ENCODE results near the gene TXNRD2. TPM values are rescaled to one million over a fixed set of nuclear protein-coding genes. Genes with fewer than 3 reads are reported as not detected.
A peak's percentile ranks its signal among the peaks of the same experiment; 100 is the strongest.

Gene TXNRD2
- total RNA-seq, 4 donors from 2014 or later, result 34.8 to 40.6 (median 37.8) TPM

- Histone ChIP-seq H3K9me3 (no peaks in the 10 kb centered on the region), H3K36me3 (peaks cover 0 to 85% (median 0%) of the 10 kb centered on the region in 3 donors), H3K4me3 (no peak overlapping the region), H3K4me1 (peaks cover 0 to 37% (median 8%) of the 10 kb centered on the region in 4 donors), H3K27ac (peak overlapping the region in 3 of 4 donors; percentile 46 to 65 (median 46)), H3K27me3 (no peaks in the 10 kb centered on the region)
- no peak for TF ChIP-seq EP300 (IDR thresholded peaks at IDR 0.05)
- TF ChIP-seq CTCF (IDR thresholded peaks at IDR 0.05), result no peak
- no peak for TF ChIP-seq POLR2A (IDR thresholded peaks at IDR 0.05)
- WGBS, 2 donors, result 60 to 65% methylated on average over 12 of the region's 13 CpGs
- no peak for DNase-seq (ENCODE audit: low spot score in 2 of 2)
These were observed 33.5 kb upstream of the TXNRD2 start for GRCh38 chr22:19974935-19975706.

GRCh38 chr22:19974268-19974861, 32.7 kb upstream of the TXNRD2 start:
- no peak overlapping the region for H3K4me3 ChIP-seq
- TF ChIP-seq CTCF (IDR thresholded peaks at IDR 0.05), result no peak
- TF ChIP-seq POLR2A (IDR thresholded peaks at IDR 0.05), result no peak
- TF ChIP-seq EP300 (IDR thresholded peaks at IDR 0.05), result no peak
- peak overlapping the region in 3 of 4 donors; percentile 46 to 65 (median 46) for H3K27ac ChIP-seq
- H3K9me3 ChIP-seq, result no peaks in the 10 kb centered on the region
- H3K36me3 ChIP-seq, result peaks cover 0 to 85% (median 0%) of the 10 kb centered on the region in 3 donors
- peaks cover 0 to 38% (median 8%) of the 10 kb centered on the region in 4 donors for H3K4me1 ChIP-seq
- no peak for DNase-seq (ENCODE audit: low spot score in 2 of 2)
- 51% methylated on average over 8 to 9 of the region's 11 CpGs for WGBS, 2 donors
- no peaks in the 10 kb centered on the region for H3K27me3 ChIP-seq

DNA sequence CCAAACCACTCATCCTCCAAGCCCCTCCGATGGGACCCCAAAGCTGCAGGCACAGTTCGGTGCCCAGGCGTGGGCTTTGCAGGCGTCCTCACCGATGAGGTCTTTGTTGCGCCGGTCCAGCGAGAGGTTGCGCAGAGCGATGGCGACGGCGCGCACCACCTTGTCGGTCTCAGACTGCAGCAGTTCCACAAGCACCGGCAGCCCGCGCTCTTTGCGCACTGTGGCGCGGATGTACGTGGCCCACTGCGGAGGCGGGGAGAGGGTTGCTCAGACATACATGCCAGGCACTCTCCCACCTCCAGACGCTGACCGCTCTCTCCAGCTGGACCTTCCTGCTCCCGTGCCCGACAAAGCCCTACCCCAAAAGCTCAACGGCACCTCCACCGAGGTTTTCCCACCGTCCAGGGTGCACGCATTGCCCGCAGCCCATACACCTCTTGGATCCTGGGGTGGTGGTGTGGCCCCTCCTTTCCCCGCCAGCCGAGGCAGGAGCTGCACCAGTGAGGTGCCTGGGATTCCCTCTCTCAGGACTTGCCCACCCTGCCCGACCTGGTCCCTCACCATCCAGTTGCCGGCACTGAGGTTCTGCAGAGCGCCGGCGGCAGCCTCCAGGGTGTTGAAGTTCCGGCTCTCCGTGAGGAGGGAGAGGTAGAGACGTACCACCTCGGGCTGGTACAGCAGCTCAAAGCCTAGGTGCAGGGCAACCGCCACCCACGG, 32.1 kb upstream of the TXNRD2 start:
- Histone ChIP-seq H3K9me3 (no peaks in the 10 kb centered on the region), H3K4me3 (no peak overlapping the region), H3K27ac (peak overlapping the region in 2 of 4 donors; percentile 46), H3K4me1 (peaks cover 0 to 38% (median 8%) of the 10 kb centered on the region in 4 donors), H3K36me3 (peaks cover 0 to 85% (median under 1%) of the 10 kb centered on the region in 3 donors), H3K27me3 (no peaks in the 10 kb centered on the region)
- DNase-seq (ENCODE audit: low spot score in 2 of 2), result no peak
- 90% methylated on average over 38 to 44 of the region's 46 CpGs for WGBS, 2 donors
- TF ChIP-seq EP300 (IDR thresholded peaks at IDR 0.05), result no peak
- TF ChIP-seq POLR2A (IDR thresholded peaks at IDR 0.05), result no peak
- no peak for TF ChIP-seq CTCF (IDR thresholded peaks at IDR 0.05)

- peak overlapping the region in 2 of 4 donors; percentile 69 to 73 for H3K27ac ChIP-seq
- 84 to 88% methylated on average over 39 to 43 of the region's 50 CpGs for WGBS, 2 donors
- H3K4me1 ChIP-seq, result peaks cover 0 to 38% (median 8%) of the 10 kb centered on the region in 4 donors
- H3K9me3 ChIP-seq, result no peaks in the 10 kb centered on the region
- TF ChIP-seq EP300 (IDR thresholded peaks at IDR 0.05) (no peak), POLR2A (IDR thresholded peaks at IDR 0.05) (no peak), CTCF (IDR thresholded peaks at IDR 0.05) (no peak)
- no peak for DNase-seq (ENCODE audit: low spot score in 2 of 2)
- H3K4me3 ChIP-seq, result no peak overlapping the region
- H3K36me3 ChIP-seq, result peaks cover 0 to 85% (median 5%) of the 10 kb centered on the region in 3 donors
- H3K27me3 ChIP-seq, result no peaks in the 10 kb centered on the region
These were observed 31.3 kb upstream of the TXNRD2 start for GRCh38 chr22:19972652-19973550.

Data from tibial nerve (tissue), 4 donors.